GM19025 (cell line): ENCODE data around the gene SYTL1.

ENCODE experiments used
- ATAC-seq: cut with Tn5 transposase; IDR thresholded peaks from one replicate; pipeline ENCODE4 v1.9.1; 2021; ENCODE audit warnings: mild to moderate bottlenecking, low read depth, moderate library complexity; ENCODE audit not compliant: unreplicated experiment

SYTL1 gene

DNA sequence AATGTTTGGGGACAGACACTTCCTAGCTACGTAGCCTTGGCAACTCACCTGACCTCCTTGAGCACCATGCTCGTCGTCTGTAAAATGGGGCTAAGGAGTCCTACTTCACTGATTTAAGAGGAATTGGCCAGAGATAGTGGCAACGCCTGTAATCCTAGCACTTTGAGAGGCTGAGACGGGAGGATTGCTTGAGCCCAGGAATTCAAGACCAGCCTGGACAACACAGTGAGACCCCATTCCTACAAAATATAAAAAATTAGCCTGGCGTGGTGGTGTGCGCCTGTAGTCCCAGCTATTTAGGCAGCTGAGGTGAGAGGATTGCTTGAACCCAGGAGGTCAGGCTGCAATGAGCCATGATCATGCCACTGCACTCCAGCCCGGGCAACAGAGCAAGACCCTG, 4.5 kb downstream of the SYTL1 start:
- no peak for ATAC-seq

DNA sequence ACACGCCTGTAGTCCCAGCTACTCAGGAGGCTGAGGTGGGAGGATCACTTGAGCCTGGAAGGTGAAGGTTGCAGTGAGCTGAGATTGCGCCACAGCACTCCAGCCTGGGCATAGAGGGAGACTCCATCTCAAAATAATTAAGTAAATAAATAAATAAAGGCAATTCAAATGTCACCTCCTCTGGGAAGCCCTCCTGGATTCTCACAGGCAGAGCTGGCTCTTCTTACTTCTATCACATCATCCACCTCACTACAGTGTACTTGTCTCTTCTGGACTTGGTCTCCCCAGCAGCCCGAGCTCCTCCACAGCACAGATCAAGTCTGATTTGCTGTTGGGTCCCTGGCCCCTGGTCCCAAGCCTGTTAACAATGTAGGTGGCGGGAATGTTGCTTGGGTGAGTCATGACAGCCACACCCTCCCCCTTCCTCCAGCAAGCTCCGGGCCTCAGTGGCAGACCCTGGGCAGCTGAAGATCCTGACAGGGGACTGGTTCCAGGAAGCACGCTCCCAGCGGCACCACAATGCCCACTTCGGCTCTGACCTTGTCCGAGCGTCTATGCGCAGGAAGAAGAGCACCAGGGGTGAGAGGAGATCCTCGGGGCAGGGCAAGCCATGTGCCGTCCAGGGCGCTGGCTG, 5.3 kb downstream of the SYTL1 start:
- no peak for ATAC-seq

DNA sequence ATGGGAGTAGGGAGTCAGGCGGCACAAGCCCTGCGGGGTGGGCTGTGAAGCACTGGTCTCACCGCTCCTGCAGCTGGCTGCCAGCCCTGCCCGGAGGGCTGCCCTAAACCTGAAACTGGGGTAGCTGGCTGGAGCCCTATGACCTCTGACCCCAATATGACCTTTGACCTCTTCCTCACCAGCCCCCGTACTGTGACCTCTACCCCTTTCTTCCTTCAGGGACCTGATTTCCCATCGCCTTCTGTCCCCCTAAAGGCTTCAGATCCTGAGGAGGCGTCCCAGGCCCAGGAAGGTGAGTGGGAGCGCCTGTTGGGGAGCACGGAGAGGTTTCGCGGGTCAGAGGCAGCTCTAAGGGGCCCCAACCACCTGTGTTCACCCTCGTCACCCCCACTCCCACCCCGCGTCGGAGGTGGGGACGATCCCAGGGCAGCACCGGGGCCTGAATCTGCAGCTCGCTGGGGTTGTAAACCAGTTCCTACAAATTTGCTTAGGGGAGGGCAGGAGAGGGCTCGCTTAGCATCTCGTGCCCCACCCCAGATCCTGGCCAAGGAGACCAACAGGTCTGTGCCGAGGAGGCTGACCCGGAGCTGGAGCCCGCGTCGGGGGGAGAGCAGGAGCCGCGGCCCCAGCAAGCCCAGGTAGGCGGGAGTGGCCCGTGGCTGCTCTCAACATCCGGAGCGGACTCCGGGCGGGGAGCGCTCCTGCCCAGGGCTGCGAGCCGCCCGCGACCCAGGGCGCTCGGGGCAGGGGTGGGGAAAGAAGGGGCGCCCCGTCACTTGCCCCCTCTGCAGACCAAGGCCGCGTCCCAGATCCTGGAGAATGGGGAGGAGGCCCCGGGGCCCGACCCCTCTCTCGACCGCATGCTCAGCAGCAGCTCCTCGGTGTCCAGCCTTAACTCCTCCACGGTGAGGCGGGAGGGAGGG, 7.3 kb downstream of the SYTL1 start:
- ATAC-seq, result no peak

DNA sequence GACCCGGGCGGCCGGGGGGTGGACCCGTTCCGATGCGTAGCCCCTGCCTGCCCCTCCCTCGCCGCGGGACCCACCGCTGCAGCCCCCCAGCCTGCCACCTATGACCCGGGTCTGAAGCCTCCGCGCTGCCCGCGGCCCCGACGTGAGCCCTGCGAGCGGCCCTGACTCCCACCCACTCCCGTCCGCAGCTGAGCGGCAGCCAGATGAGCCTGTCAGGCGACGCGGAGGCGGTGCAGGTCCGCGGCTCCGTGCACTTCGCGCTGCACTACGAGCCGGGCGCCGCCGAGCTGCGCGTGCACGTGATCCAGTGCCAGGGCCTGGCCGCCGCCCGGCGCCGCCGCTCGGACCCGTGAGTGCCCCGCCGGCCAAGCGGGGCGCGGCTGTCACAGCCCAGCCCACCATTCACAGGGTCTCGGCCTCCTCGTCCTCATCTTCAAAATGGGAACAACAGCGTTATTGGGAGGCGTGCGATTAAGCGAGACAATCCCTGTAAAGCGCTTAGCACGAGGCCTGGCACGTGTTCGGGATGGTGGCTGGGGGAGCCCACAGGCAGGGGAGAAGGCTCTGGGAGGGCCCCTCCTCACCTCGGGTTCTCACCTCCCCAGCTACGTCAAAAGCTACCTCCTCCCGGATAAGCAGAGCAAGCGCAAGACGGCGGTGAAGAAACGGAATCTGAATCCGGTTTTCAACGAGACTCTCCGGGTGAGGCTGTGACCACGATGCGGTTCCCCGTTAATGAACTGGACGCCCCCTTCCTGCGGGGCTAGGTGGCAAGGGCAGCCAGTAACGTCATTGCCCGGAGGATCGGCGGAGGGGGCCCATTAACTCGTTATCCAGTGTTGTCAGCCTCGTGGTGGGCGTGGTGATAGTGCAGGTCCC, 8.2 kb downstream of the SYTL1 start:
- no peak for ATAC-seq

DNA sequence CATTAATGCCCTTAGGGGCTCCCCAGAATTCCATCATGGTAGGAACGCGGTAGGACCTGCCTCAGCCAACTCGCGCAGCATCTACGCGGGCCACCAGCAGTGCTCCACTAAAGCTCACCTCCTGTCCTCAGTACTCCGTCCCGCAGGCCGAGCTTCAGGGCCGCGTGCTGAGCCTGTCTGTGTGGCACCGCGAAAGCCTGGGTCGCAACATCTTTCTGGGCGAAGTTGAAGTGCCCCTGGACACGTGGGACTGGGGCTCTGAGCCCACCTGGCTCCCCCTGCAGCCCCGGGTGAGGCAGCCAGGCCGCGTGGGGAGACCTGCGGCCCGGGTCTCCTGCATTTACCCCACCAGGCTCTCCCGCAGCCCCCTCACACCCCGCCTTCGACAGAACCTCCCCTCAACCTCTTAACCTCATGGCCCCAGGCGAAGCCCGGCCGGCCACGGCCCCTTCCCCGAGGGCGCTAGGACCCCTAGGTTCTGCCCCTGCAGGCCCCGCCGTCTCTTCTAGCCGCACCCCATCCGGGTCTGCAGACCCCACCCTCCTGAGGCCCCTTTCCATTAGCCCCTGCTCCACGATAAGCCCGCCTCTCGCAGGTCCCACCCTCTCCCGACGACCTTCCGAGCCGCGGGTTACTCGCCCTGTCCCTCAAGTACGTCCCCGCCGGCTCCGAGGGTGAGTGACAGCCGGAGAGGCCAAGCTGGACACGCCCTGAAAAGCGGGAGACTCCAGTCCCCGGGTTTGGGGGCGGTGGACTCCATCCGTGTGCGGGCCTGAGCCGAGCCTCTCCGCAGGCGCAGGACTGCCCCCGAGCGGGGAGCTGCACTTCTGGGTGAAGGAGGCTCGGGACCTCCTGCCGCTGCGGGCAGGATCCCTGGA, 9.1 kb downstream of the SYTL1 start:
- ATAC-seq, result no peak

DNA sequence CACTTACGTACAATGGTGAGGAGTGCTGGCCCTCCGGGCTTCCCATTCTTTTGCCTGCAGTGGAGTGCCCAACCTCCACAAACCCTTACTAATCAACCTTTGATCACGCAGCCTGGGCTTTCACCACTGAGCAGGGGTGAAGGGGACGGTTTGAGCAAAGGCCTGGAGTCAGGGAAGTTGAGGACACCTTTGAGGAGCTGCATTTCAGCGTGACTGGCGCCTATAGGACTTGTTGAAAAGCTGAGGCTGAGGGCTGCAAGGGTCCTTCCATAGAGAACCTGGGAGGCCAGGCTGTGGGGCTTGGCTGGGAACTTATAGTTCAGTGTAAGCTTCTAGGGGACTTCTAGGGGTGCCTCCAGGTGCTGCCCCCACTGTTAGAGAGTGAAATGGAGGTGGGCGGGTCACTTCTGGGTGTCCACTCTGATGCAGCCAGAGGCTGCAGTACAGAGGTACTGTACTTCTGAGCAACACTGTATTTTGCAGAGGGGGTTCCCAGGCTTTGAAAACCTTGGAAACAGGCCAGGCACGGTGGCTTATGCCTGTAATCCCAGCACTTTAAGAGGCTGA, 9.8 kb downstream of the SYTL1 start:
- ATAC-seq, result no peak

DNA sequence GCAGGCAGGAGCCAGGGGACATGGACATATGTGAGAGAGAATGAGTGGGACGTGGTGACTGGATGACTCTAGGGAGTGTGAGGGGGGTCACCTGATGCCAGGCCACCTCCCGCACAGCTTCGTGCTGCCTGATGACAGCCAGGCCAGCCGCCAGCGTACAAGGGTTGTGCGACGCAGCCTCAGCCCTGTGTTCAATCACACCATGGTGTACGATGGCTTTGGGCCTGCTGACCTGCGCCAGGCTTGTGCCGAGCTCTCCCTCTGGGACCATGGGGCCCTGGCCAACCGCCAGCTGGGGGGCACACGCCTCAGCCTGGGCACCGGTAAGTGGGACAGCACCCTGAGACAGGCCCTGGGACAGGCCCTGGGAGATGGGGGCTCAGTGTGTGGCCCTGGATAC, 11.3 kb downstream of the SYTL1 start:
- no peak for ATAC-seq

DNA sequence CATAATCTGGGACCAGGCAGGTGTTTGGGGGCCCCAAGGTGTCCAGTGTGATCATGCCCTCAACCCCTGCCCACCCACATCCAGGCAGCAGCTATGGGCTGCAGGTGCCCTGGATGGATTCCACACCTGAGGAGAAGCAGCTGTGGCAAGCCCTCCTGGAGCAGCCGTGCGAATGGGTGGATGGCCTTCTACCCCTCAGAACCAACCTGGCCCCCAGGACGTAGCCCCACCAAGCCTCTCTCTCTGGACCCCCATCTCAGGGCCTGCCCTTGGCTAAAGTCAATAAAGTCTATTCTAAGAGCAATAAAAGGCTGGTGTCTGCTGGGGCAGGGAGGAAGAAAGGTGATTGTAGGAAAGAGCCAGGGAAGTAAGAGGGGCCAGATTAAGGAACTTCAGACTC, 11.8 kb downstream of the SYTL1 start:
- ATAC-seq, result no peak

DNA sequence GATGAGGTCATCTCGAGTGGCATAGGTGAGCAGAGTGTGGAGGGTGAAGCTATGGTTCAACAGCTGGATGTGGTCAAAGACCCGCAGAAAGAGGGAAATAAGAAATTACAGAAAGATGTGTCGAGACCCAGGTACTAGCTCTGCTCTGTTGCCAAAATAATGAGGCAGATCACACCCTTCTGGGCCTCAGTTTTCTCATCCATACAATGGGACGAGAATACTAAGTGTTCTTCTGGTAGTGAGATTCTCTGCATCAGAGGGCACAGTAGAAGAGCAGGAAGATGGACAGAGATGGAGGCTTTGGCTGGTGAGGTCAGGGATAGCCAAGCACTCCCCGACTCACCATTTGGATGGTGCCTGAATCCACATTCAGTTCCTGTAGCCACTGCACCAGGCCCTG, 13.9 kb downstream of the SYTL1 start:
- ATAC-seq, result no peak

DNA sequence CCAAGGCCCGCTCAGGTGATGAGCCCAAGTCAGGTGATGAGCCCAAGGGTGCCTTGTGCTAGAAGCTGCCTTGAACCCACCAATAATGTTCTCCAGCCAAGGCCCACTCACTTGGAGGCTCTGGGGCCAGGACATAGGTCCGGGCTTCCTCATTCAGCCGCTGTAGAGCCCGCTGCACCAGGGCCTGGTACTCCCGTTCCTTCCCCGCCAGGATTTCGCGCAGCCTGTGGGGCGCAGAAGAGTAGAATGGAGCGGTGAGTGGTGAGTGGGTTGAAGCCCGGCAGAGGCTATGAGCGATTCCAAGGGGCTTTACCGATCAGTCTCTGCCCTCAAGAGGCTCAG, 14.4 kb downstream of the SYTL1 start:
- ATAC-seq, result no peak

DNA sequence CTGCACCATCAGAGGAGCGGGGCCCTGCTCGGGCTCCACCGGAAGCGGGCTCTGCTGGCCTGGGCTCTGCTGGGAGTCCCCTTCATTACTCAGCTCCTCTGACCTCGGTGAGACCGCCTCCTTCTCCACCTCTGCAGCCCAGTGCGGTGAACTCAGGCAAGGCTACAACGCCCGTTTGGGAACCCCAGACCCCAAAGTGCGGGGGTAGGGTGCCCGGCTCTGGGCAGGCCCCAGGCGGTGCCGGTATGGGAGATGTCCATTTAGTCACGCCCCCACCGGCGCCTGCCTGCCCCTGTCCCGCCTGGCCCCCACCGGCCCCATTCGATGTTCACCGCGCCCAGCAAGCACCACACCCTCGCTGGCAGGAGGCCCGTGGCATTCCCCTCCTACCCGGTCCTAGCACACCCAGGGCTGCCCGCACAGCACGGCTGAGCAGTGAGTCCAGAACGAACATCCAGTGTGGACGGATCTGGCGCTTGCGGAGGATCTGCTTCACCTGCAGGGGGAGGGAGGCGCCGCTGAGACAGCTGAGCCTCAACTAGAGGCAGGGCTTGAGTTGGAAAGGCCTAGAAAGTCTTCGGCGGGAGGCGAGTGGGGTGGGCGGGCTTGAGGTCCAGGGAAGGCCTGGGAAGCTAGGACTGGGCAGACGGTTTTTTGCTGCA, 14.9 kb downstream of the SYTL1 start:
- no peak for ATAC-seq

DNA sequence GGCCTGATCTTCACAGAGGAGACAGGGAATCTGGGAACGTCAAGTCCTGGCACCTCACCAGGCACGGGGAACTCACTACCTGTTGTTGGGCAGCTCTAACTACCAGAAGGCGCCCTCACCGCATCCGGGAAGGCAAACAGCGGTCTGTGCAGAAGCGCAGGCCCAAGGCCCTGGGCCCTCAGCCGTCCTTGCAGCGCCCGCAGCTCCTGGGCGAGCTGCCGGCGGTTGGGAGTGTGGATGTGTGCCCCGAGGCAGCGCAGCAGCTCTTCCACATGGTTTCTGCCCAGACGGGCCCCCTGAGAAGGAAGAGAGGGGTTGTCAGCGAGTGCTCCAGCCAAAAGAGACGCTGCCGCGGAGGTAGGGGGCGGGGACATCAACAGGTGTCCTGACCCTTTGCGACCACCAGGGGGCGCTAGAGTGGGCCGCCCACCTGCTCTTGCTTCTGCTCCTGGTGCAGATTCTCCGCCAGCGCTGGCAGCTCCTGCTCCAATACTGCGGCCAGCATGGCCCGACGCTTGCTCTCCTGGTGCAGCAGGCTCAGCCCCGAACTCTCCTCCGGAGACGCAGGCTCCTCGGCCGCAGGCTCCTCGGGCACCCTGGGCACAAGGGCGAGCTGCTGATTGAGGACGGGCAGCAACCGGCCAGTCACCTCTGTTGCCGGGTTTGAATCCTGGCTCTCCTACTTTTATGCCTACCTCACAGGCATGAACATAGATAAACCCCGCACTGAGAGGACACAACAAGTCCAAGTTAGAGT, 15.6 kb downstream of the SYTL1 start:
- ATAC-seq, result no peak

DNA sequence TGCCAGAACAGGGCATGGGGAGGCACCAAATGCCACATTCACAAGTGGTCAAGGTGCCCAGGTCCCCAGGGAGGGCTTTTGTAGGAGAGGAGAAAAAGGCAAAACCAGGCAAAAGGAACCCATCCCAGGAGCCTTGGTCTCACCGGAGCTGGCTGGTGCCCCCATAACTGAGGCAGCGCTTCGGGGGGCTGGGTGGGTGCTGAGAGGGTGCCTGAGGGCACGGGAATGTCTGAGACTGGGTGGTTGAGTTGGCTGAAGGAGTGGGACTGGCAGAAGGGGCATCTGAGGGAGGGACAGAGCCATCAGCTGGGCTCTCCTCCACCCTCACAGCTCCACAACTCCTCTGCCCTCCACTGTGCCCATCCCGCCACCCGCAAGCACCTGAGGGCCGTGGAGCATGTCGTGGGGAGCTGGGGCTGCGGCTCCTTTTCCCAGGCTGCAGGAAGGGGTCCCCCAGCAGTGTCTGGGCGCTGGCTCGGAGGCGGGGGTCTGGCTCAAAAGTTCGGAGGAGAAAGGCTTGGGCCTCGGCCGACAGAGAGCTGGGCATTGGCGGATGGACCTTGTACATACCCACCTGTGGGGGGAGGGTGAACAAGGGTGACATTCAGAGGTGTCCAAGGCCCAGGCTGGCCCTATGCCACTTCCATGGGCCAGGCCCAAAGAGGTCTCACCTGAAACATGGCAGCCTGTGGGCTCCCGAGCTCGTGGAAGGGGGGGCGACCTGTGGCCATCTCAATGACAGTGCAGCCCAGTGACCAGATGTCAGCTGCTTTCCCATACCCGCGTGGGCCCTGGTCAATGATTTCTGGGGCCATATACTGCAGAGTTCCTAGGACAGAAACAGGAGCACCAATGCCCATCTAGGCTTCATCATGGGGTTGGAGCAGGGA, 16.5 kb downstream of the SYTL1 start:
- no peak for ATAC-seq

DNA sequence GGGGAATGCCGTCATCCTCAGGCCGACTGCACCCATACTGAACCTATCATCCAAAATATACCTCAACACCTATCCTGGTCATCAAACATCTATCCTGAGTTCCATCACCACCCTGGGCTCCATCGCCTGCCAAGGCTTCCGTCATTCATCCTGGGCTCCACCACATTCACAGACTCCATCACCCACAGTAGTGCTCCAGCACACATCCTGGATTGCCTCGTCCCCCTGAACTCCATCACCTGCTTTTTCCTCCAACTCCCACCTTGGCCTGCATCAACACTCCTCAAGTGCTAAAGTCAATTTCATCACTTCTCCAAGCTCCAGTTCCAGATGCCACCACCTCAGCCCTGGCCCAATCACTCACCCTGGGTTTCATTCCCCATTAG, 17.1 kb downstream of the SYTL1 start:
- no peak for ATAC-seq

DNA sequence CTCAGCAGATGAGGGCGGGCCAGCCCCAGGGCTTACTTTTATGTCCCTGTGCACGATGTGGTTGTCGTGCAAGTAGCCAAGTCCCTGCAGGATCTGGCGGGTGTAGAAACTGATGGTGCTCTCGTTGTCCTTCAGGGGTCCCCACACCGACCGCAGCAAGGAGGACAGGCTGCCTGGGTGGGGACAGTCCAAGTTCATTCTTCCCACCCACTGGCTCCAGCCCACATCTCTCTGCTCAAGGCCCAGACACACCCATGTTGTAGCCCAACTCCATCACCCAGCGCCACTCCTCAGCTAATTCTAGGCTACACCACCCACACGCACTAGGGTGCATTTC, 18.0 kb downstream of the SYTL1 start:
- no peak for ATAC-seq

DNA sequence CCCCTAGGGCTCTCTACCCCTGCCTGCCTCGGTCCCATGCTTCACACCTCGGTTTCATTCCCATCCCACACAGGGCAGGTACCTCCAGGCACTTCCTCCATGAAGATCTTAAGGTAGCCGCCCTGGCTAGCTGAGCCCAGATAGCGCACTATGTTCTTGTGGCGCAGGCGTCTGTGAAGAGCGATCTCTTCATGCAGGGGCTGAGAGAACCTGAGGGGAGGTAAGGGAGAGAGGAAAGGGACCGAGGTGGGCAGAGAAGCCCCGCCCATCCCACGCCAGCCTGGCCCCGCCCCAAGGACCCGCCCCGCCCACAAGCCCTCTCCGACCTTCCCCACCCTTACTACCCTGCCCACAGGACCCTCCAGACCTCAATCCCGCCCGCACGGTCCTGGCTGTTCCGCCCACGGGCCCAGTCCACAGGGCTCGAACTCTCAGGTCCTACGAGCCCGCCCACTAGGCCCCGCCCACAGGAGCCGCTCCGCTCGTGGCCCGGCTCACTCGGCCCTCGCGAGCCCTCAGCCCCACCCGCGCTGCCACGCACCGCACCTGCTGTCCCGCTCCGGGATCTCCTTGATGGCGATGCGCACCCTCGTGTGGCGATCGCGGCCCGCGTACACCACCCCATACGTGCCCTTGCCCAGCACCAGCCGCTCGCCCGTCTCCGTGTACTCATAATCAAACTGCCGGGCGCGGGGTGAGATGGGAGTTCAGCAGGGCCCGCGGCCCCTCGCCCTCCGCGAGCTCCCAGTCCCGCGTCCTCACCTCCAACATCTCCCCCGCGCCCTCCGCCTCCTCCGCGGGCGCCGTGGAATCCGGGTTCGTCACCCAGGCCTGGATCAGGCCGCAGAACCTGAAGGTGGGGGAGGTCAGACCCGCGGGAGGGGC, 18.6 kb downstream of the SYTL1 start:
- ATAC-seq, result no peak

DNA sequence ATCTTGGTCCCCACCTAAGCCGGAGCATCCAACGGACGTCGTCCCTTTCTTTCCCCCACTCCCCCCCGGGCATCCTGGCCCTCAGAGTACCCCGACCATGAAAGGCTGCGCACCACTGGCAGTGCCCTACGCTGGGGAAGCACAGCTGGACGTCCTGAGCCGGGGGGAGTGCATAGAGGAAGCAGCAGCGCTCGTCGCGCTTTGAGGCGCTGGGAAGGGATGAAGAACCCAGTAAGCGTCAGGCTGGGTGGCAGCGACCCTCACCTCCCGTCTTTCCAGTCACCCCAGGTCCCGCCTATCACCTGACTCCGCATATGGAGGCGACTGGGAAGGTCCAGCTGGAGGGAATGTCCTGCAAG, 19.2 kb downstream of the SYTL1 start:
- no peak for ATAC-seq
